NB4 (cell line): ENCODE measurements around the gene NR1H3.

ENCODE experiments used
- CTCF ChIP-seq: IDR thresholded peaks from one replicate; pipeline ENCODE4 v1.5.1; 2012; ENCODE audit warnings: low read depth, low read length
- POLR2A ChIP-seq: IDR thresholded peaks from 2 replicates; pipeline ENCODE4 v1.6.1; 2011; ENCODE audit warnings: mild to moderate bottlenecking; ENCODE audit not compliant: insufficient read length; ENCODE audit errors: extremely low read depth
- TF ChIP-seq, protein P1 (sequence below): IDR thresholded peaks from 2 replicates; pipeline ENCODE4 v1.6.1; 2011; ENCODE audit warnings: low read depth, low read length

- no peak for TF ChIP-seq POLR2A
- no peak for TF ChIP-seq CTCF
- TF ChIP-seq, protein P1, sequence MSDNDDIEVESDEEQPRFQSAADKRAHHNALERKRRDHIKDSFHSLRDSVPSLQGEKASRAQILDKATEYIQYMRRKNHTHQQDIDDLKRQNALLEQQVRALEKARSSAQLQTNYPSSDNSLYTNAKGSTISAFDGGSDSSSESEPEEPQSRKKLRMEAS = no peak
These were observed 13.1 kb upstream of the NR1H3 start for GRCh38 chr11:47244448-47245350.
